GM12878 (cell line): Measurements from ENCODE around the gene TOMM5. TPM values are rescaled to one million over a fixed set of nuclear protein-coding genes. Genes with fewer than 3 reads are reported as not detected.

Source experiments
- ATAC-seq: fragments of 200-7000 bp; cut with Tn5 transposase; 3 replicates; pipeline ENCODE4 v1.9.1; 2020; ENCODE audit warnings: mild to moderate bottlenecking, moderate library complexity
- BruUV-seq: library from RNA; stranded (reverse); fragments of 400-500 nt; replicated peaks from 2 replicates; lab custom pipeline; 2021; lab: Mats Ljungman, UMichigan
- CTCF ChIA-PET: fragments of 300-600 bp; sonication (Branson Sonifier 250); formaldehyde crosslinking; extraction: SDS; loops from one replicate; lab custom pipeline; 2021; ENCODE audit warnings: inconsistent platforms; lab: Yijun Ruan, JAX
- POLR2A ChIA-PET: fragments of 350-600 bp; formaldehyde crosslinking; extraction: SDS; loops from one replicate; lab custom pipeline; 2021; ENCODE audit warnings: inconsistent platforms; lab: Charles Lee
- RAD21 ChIA-PET: fragments of 300-600 bp; sonication (Branson Sonifier 250); formaldehyde crosslinking; loops from one replicate; lab custom pipeline; 2023; ENCODE audit warnings: antibody characterized with exemption; ENCODE audit not compliant: unreplicated experiment; lab: Charles Lee
- SMC1A ChIA-PET: fragments of 300-600 bp; sonication (Branson Sonifier 250); formaldehyde crosslinking; loops from one replicate; lab custom pipeline; 2023; ENCODE audit not compliant: unreplicated experiment, uncharacterized antibody; lab: Charles Lee
- DNase-seq: peaks from one replicate; pipeline ENCODE4 v3.0.0-alpha.2; 2011; ENCODE audit warnings: low read depth, low spot score
- FAIRE-seq: peaks from 3 replicates; lab custom pipeline; 2011; peaks lifted over from hg19 to GRCh38; lab: Jason Lieb, UNC
- H2AFZ ChIP-seq: 2 replicates; pipeline ENCODE4 v1.6.0; 2011; ENCODE audit warnings: low read depth, low read length, control low read depth; ENCODE audit not compliant: control insufficient read depth
- H3K27ac ChIP-seq: 2 replicates; pipeline ENCODE4 v1.5.1; 2011; ENCODE audit warnings: control low read depth; ENCODE audit not compliant: control insufficient read depth, insufficient read depth
- H3K27me3 ChIP-seq, 2 experiments: replicated peaks in 1 of 2; 2 replicates each; pipeline versions ENCODE4 v1.6.0 to v1.6.1; 2011; ENCODE audit warnings: low read length in 1 of 2; ENCODE audit not compliant: control insufficient read depth in 2 of 2, insufficient read depth in 2 of 2
- H3K36me3 ChIP-seq, 2 experiments: 2 replicates each; pipeline ENCODE4 v1.5.1; 2011; ENCODE audit warnings: low read length in 1 of 2; ENCODE audit not compliant: control insufficient read depth in 2 of 2, insufficient read depth in 2 of 2
- H3K4me1 ChIP-seq: 2 replicates; pipeline ENCODE4 v1.6.1; 2011; ENCODE audit warnings: mild to moderate bottlenecking, low read length, moderate library complexity, mixed read lengths; ENCODE audit not compliant: control insufficient read depth, insufficient read depth
- H3K4me2 ChIP-seq: 2 replicates; pipeline ENCODE4 v1.6.0; 2011; ENCODE audit warnings: control low read depth; ENCODE audit not compliant: control insufficient read depth, insufficient read depth
- H3K4me3 ChIP-seq: fragments of 200-600 bp; sonication (generic); 2 replicates; pipeline ENCODE4 v1.5.1; 2016
- H3K79me2 ChIP-seq: 2 replicates; pipeline ENCODE4 v1.6.0; 2011; ENCODE audit warnings: low read length; ENCODE audit not compliant: control insufficient read depth, insufficient read depth
- H3K9ac ChIP-seq: 2 replicates; pipeline ENCODE4 v1.8.0; 2011; ENCODE audit warnings: low read length, control low read depth, mixed read lengths; ENCODE audit not compliant: control insufficient read depth, insufficient read depth
- H3K9me3 ChIP-seq: replicated peaks from 3 replicates; pipeline ENCODE4 v1.5.1; 2011; ENCODE audit warnings: mild to moderate bottlenecking, low read length; ENCODE audit not compliant: control insufficient read depth, insufficient read depth
- H4K20me1 ChIP-seq: 2 replicates; pipeline ENCODE4 v1.6.0; 2011; ENCODE audit not compliant: control insufficient read depth, insufficient read depth
- BCL11A ChIP-seq: IDR thresholded peaks from 2 replicates; pipeline ENCODE4 v1.6.1; 2011; ENCODE audit warnings: low read depth, low read length
- BCL3 ChIP-seq: IDR thresholded peaks from 2 replicates; pipeline ENCODE4 v1.6.1; 2011; ENCODE audit warnings: borderline replicate concordance, low read depth, mild to moderate bottlenecking, moderate library complexity, low read length; ENCODE audit not compliant: insufficient read depth, poor library complexity, severe bottlenecking
- CHD2 ChIP-seq: IDR thresholded peaks from 2 replicates; pipeline ENCODE4 v1.6.1; 2011; ENCODE audit warnings: low read depth, low read length, improper control_type of control experiment, borderline replicate concordance
- CREM ChIP-seq: IDR thresholded peaks from 2 replicates; pipeline ENCODE4 v1.6.1; 2014; ENCODE audit warnings: antibody characterized with exemption, low read depth
- EZH2 ChIP-seq: IDR thresholded peaks from 2 replicates; pipeline ENCODE4 v1.6.1; 2012; ENCODE audit warnings: low read depth, mild to moderate bottlenecking, control low read depth, inconsistent platforms, low read length, borderline replicate concordance; ENCODE audit not compliant: control insufficient read depth
- FOS ChIP-seq: IDR thresholded peaks from 3 replicates; pipeline ENCODE4 v1.6.1; 2011; ENCODE audit warnings: borderline replicate concordance; ENCODE audit not compliant: insufficient read length; ENCODE audit errors: extremely low read depth
- FOXM1 ChIP-seq: IDR thresholded peaks from 2 replicates; pipeline ENCODE4 v1.6.1; 2012; ENCODE audit warnings: low read depth, mild to moderate bottlenecking, inconsistent platforms, low read length, moderate library complexity
- KAT2A ChIP-seq: conservative IDR thresholded peaks from 2 replicates; pipeline ENCODE4 v1.6.1; 2011; ENCODE audit warnings: low read depth, low read length; ENCODE audit not compliant: control insufficient read depth
- MYB ChIP-seq: fragments of 150-350 bp; IDR thresholded peaks from 2 replicates; pipeline ENCODE4 v1.6.1; 2014; ENCODE audit warnings: mild to moderate bottlenecking, low read depth, low read length, borderline replicate concordance
- MYC ChIP-seq: IDR thresholded peaks from 2 replicates; pipeline ENCODE4 v1.6.1; 2011; ENCODE audit warnings: mild to moderate bottlenecking, low read length, moderate library complexity, inconsistent platforms; ENCODE audit not compliant: insufficient read depth, insufficient replicate concordance, insufficient read length, severe bottlenecking
- RCOR1 ChIP-seq: conservative IDR thresholded peaks from 2 replicates; pipeline ENCODE4 v1.6.1; 2012; ENCODE audit warnings: low read depth, low read length, improper control_type of control experiment
- REST ChIP-seq: IDR thresholded peaks from 2 replicates; pipeline ENCODE4 v1.6.1; 2012; ENCODE audit warnings: mild to moderate bottlenecking, low read depth, low read length
- RUNX3 ChIP-seq: IDR thresholded peaks from 2 replicates; pipeline ENCODE4 v1.6.1; 2012; ENCODE audit warnings: low read length, inconsistent platforms
- SRF ChIP-seq, 2 experiments: IDR thresholded peaks; 2 replicates each; pipeline ENCODE4 v1.6.1; 2011; ENCODE audit warnings: low read depth in 2 of 2, low read length in 2 of 2, mild to moderate bottlenecking in 1 of 2, moderate library complexity in 1 of 2
- TARDBP ChIP-seq: IDR thresholded peaks from 2 replicates; pipeline ENCODE4 v1.6.1; 2016; ENCODE audit warnings: borderline replicate concordance
- YBX1 ChIP-seq: fragments of 450-650 bp; IDR thresholded peaks from 2 replicates; pipeline ENCODE4 v1.6.1; 2016; ENCODE audit warnings: antibody characterized with exemption
- WGBS: methylation state at CpG from one replicate; pipeline ENCODE4 v1.1.6; 2016; ENCODE audit warnings: low lambda C conversion rate; ENCODE audit not compliant: insufficient replicate concordance, insufficient coverage; ENCODE audit errors: missing lambda C conversion rate; 5-methylcytosine and 5-hydroxymethylcytosine counted together
- in situ Hi-C: fragments of 300-500 bp; cut with MboI; formaldehyde crosslinking; loops from 9 replicates; pipeline ENCODE4 v1.14.3; 2018; ENCODE audit warnings: mixed read lengths
- intact Hi-C: fragments of 100-400 bp; cut with micrococcal nuclease; formaldehyde crosslinking; loops from one replicate; pipeline ENCODE4 v1.14.2; 2022; ENCODE audit not compliant: unreplicated experiment
- polyA plus RNA-seq, 11 experiments: library from polyadenylated mRNA; depleted of rRNA in 4 of 11; unstranded in 6 of 11; stranded (reverse) in 5 of 11; fragments of >200 nt; fragmentation: Nextera tagmentation in 4 of 11; fragmentation: Illumina TruSeq in 1 of 11; extraction: Ambion mirVana in 4 of 11; extraction: Trizol in 1 of 11; gene quantifications; 1 replicate in 1 of 11; 2 replicates in 10 of 11; pipeline versions ENCODE4 v1.2.1 to v1.2.3, GENCODE V29; 2011 to 2016; ENCODE audit warnings: inconsistent platforms in 2 of 11, missing spikeins in 2 of 11, low read depth in 1 of 11
- total RNA-seq, 4 experiments: library from RNA; depleted of rRNA in 3 of 4; stranded (reverse); fragments of >200 nt in 3 of 4; fragmentation: Illumina TruSeq in 1 of 4; extraction: Trizol in 1 of 4; gene quantifications; 2 replicates each; pipeline versions ENCODE4 v1.2.1 to v1.2.3, GENCODE V29; 2013 to 2021
- TF ChIP-seq, protein P1 (sequence below): fragments of 450-650 bp; IDR thresholded peaks from 2 replicates; pipeline ENCODE4 v1.6.1; 2017; ENCODE audit warnings: mild to moderate bottlenecking, low read depth, inconsistent platforms; ENCODE audit not compliant: poor library complexity, severe bottlenecking

The TOMM5 gene
- total and polyA plus RNA-seq, 10 of the 15 experiments (the other 5 are each of a cell fraction or from before 2014, with no cell fraction given) = 152 to 1,143 (median 351) TPM

DNA sequence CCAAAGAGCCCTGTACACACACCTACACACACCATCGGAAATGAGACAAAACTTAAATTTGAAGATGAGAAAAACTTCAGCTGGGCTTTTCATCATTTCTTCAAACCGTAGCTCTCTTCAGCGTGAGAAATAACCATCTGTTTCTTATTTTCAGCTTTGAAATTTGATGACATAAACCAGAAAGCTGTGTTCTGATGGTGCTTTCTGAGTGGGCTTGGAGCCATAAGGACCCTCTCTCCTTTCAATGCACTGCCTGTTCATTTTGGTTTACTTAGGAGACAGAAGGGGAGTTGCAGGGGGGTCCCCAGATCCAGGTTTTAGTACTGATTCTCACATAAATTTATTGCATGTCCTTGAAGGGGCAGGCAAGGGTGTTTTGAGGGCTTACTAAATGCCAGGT lies 25.7 kb downstream of the TOMM5 start:
- in situ Hi-C loops = no loop called here
- peak overlapping the region; percentile 38; the same call in 1 of the 2 replicates for H2AFZ ChIP-seq
- ChIA-PET RAD21 (interaction anchor here (0.6 to 2.5 kb wide), 8 partner anchors 10 to 153 kb away, joined by 3 to 20 read pairs (median 5); partner anchors contain the start of genes FBXO10, POLR1E and TOMM5), SMC1A (interaction anchor here (0.8 to 3.4 kb wide), 6 partner anchors 9 to 80 kb away, joined by 3 to 26 read pairs (median 6); partner anchors contain the start of genes FBXO10 and TOMM5), POLR2A (interaction anchor here (0.6 to 2.6 kb wide), 4 partner anchors 9 to 191 kb away, joined by 5 to 21 read pairs (median 9); partner anchors contain the start of genes FBXO10 and TOMM5), CTCF (interaction anchor here (0.7 to 3.7 kb wide), 4 partner anchors 9 to 23 kb away, joined by 4 to 18 read pairs (median 6); partner anchors contain the start of gene FBXO10)
- no peaks in the 10 kb centered on the region for H3K27me3 ChIP-seq
- H3K79me2 ChIP-seq = peaks cover 16% of the 10 kb centered on the region
- H3K36me3 ChIP-seq = no peaks in the 10 kb centered on the region
- H4K20me1 ChIP-seq = no peaks in the 10 kb centered on the region
- H3K9me3 ChIP-seq = peaks cover 18% of the 10 kb centered on the region; the same call in 2 of the 3 replicates
- DNase-seq (no peak), ATAC-seq (peak; percentile 49), FAIRE-seq (no peak)
- H3K4me2 ChIP-seq = peak overlapping the region; percentile 95; the same call in 1 of the 2 replicates
- H3K9ac ChIP-seq = peak overlapping the region; percentile 68
- 0 out of 2 replicates have a peak overlapping the region, but pooled peaks have one; percentile 29 for H3K4me3 ChIP-seq
- H3K27ac ChIP-seq = peak overlapping the region; percentile 95
- intact Hi-C loops = loop anchor here (5.0 kb wide), 1 partner anchor 34 kb away; no protein-coding TSS in a partner anchor
- 0% methylated on average over 3 of the region's 3 CpGs for WGBS
- BruUV-seq = no TSS peak
- H3K4me1 ChIP-seq = peaks cover 49% of the 10 kb centered on the region
- TF ChIP-seq RUNX3 (peak; percentile 34), REST (no peak), FOXM1 (peak; percentile 81), RCOR1 (no peak), CREM (peak; percentile 41; the same call in 1 of the 2 replicates), EZH2 (no peak), SRF (IDR thresholded peaks at IDR 0.05; ENCODE audit: low read depth in 2 of 2, low read length in 2 of 2) (no peak), KAT2A (no peak), YBX1 (no peak), CHD2 (no peak), FOS (no peak), TARDBP (no peak), MYB (no peak), BCL3 (peak; percentile 94), BCL11A (no peak), MYC (no peak)
- TF ChIP-seq, protein P1, sequence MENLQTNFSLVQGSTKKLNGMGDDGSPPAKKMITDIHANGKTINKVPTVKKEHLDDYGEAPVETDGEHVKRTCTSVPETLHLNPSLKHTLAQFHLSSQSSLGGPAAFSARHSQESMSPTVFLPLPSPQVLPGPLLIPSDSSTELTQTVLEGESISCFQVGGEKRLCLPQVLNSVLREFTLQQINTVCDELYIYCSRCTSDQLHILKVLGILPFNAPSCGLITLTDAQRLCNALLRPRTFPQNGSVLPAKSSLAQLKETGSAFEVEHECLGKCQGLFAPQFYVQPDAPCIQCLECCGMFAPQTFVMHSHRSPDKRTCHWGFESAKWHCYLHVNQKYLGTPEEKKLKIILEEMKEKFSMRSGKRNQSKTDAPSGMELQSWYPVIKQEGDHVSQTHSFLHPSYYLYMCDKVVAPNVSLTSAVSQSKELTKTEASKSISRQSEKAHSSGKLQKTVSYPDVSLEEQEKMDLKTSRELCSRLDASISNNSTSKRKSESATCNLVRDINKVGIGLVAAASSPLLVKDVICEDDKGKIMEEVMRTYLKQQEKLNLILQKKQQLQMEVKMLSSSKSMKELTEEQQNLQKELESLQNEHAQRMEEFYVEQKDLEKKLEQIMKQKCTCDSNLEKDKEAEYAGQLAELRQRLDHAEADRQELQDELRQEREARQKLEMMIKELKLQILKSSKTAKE = no peak
